Measurements from ENCODE around the gene C17orf67.

DNA sequence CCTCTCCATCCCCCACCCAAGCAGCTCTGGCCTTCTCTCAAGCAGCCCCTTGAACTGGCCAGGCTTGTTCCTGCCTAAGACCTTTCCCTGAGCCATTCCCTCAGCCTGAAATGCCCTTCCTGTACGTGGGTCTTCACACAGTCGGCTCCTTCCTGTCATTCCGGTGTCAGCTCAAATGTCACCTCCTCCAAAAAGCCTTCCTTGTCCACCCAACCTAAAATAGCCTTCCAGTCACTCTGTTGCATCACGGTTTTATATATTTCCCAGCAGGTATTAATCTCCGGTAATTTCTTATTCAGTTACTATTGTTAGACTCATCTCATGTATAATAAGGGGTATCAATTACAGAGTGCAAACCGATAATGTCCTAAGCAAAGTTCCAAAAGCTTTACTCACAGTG is 51.8 kb downstream of the C17orf67 start:
- TF ChIP-seq FOXA1 (IDR thresholded peaks at IDR 0.05), result no peak
- no peak for TF ChIP-seq SP1 (IDR thresholded peaks at IDR 0.05)
- TF ChIP-seq TARDBP (IDR thresholded peaks at IDR 0.05), result no peak
- TF ChIP-seq ZNF384 (IDR thresholded peaks at IDR 0.05), result no peak
- TF ChIP-seq, protein P1, sequence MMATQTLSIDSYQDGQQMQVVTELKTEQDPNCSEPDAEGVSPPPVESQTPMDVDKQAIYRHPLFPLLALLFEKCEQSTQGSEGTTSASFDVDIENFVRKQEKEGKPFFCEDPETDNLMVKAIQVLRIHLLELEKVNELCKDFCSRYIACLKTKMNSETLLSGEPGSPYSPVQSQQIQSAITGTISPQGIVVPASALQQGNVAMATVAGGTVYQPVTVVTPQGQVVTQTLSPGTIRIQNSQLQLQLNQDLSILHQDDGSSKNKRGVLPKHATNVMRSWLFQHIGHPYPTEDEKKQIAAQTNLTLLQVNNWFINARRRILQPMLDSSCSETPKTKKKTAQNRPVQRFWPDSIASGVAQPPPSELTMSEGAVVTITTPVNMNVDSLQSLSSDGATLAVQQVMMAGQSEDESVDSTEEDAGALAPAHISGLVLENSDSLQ (IDR thresholded peaks at IDR 0.05), result no peak
- TF ChIP-seq SUZ12 (IDR thresholded peaks at IDR 0.05), result no peak
- TF ChIP-seq BHLHE40 (IDR thresholded peaks at IDR 0.05; ENCODE audit: borderline replicate concordance), result no peak
- TF ChIP-seq FOXM1 (IDR thresholded peaks at IDR 0.05; ENCODE audit: borderline replicate concordance), result no peak
- no peak for TF ChIP-seq LEF1 (IDR thresholded peaks at IDR 0.05; ENCODE audit: borderline replicate concordance)
- no peak for TF ChIP-seq HDGF (IDR thresholded peaks at IDR 0.05; ENCODE audit: borderline replicate concordance)

All from HEK293T (cell line).